Panc1 (cell line): ENCODE results near the gene SMOC2. TPM values are rescaled to one million over a fixed set of nuclear protein-coding genes. Genes with fewer than 3 reads are reported as not detected.

Experiments used
- ATAC-seq: fragments of 200-7000 bp; cut with Tn5 transposase; 2 replicates; pipeline ENCODE4 v1.9.1; 2020; ENCODE audit warnings: mild to moderate bottlenecking, moderate library complexity
- BruUV-seq: library from RNA; stranded (reverse); fragments of 400-500 nt; replicated peaks from 2 replicates; lab custom pipeline; 2021; lab: Mats Ljungman, UMichigan
- CTCF ChIA-PET: fragments of 300-600 bp; sonication (Branson Sonifier 250); formaldehyde crosslinking; loops from one replicate; lab custom pipeline; 2022; ENCODE audit warnings: antibody characterized with exemption; lab: Charles Lee
- POLR2A ChIA-PET: fragments of 300-600 bp; sonication (Branson Sonifier 250); formaldehyde crosslinking; loops from one replicate; lab custom pipeline; 2022; ENCODE audit warnings: antibody characterized with exemption; lab: Charles Lee
- DNase-seq: peaks from one replicate; pipeline ENCODE4 v3.0.0-alpha.2; 2010; ENCODE audit warnings: low read depth, low spot score
- H3K27ac ChIP-seq: 2 replicates; pipeline ENCODE4 v1.5.1; 2011; ENCODE audit warnings: mild to moderate bottlenecking, low read length, inconsistent platforms
- H3K27me3 ChIP-seq: fragments of 200-500 bp; sonication (Bioruptor generic); 2 replicates; pipeline ENCODE4 v1.6.0; 2014; ENCODE audit warnings: low read length, inconsistent platforms; ENCODE audit not compliant: control insufficient read depth, insufficient read depth
- H3K36me3 ChIP-seq: fragments of 200-500 bp; sonication (Bioruptor generic); 2 replicates; pipeline ENCODE4 v1.5.1; 2014; ENCODE audit warnings: inconsistent platforms, mild to moderate bottlenecking, low read length, moderate library complexity; ENCODE audit not compliant: control insufficient read depth, insufficient read depth
- H3K4me1 ChIP-seq: 2 replicates; pipeline ENCODE4 v1.5.1; 2011; ENCODE audit warnings: inconsistent platforms, mild to moderate bottlenecking, low read length, moderate library complexity; ENCODE audit not compliant: control insufficient read depth, insufficient read depth
- H3K4me3 ChIP-seq, 2 experiments: 2 replicates each; pipeline ENCODE4 v1.5.1; 2011 to 2012; ENCODE audit warnings: low read depth in 2 of 2, low read length in 2 of 2, mild to moderate bottlenecking in 2 of 2, inconsistent platforms in 1 of 2, moderate library complexity in 1 of 2
- H3K9me3 ChIP-seq: fragments of 200-500 bp; sonication (Bioruptor generic); 2 replicates; pipeline ENCODE4 v1.5.1; 2014; ENCODE audit warnings: low read depth, mild to moderate bottlenecking, inconsistent platforms, low read length, moderate library complexity; ENCODE audit not compliant: control insufficient read depth, insufficient read depth
- POLR2AphosphoS5 ChIP-seq: IDR thresholded peaks from 2 replicates; pipeline ENCODE4 v1.6.1; 2012; ENCODE audit warnings: mild to moderate bottlenecking, low read depth, low read length, moderate library complexity
- SIN3A ChIP-seq: IDR thresholded peaks from 2 replicates; pipeline ENCODE4 v1.6.1; 2012; ENCODE audit warnings: low read depth, mild to moderate bottlenecking, low read length, moderate library complexity, borderline replicate concordance; ENCODE audit not compliant: insufficient read depth
- TCF7L2 ChIP-seq: IDR thresholded peaks from 2 replicates; pipeline ENCODE4 v1.6.1; 2011; ENCODE audit warnings: mild to moderate bottlenecking, low read depth, low read length, inconsistent platforms
- in situ Hi-C: cut with HindIII; loops from 2 replicates; pipeline ENCODE4 v1.10.0; 2016; ENCODE audit warnings: low sequenced_read_pairs, low pct_unique_long_range_greater_than_20kb
- intact Hi-C: fragments of 100-400 bp; cut with micrococcal nuclease; formaldehyde crosslinking; loops from one replicate; pipeline ENCODE4 v1.10.0; 2022; ENCODE audit not compliant: unreplicated experiment
- total RNA-seq: library from RNA; stranded (reverse); gene quantifications from one replicate; pipeline ENCODE4 v1.2.1, GENCODE V29; 2021; ENCODE audit not compliant: unreplicated experiment
- TF ChIP-seq, protein P1 (sequence below), 2 experiments: IDR thresholded peaks; 2 replicates each; pipeline ENCODE4 v1.6.1; 2011 to 2012; ENCODE audit warnings: low read depth in 2 of 2, control low read depth in 1 of 2, low read length in 1 of 2, mild to moderate bottlenecking in 1 of 2, moderate library complexity in 1 of 2; ENCODE audit not compliant: insufficient read depth in 1 of 2
- TF ChIP-seq, protein P2 (sequence below): fragments of 450-650 bp; IDR thresholded peaks from 2 replicates; pipeline ENCODE4 v1.5.1; 2017; ENCODE audit warnings: mild to moderate bottlenecking

Gene SMOC2
- total RNA-seq, 1 experiment from 2014 or later = 0.13 TPM

DNA sequence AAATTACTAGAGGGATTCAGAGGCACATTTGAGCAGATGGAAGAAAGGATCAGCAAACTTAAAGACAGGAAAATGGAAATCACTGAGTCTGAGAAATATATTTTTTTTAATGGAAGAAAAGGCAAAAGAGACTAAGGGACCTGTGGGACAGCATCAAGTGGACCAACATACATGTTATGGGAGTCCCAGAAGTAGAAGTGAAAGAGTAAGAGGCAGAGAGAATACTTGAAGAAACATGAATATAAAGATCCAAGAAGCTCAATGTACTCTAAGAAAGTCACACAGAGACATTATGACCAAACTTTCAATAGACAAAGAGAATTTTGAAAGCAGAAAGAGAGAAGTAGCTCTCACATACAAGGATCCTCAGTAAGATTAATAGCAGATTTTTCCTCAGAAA, 39.5 kb downstream of the SMOC2 start:
- Histone ChIP-seq H3K36me3 (no peaks in the 10 kb centered on the region), H3K27ac (no peak overlapping the region), H3K9me3 (no peaks in the 10 kb centered on the region), H3K27me3 (peaks cover 47% of the 10 kb centered on the region), H3K4me1 (no peaks in the 10 kb centered on the region), H3K4me3 (no peak overlapping the region)
- BruUV-seq = no TSS peak
- DNase-seq = no peak
- TF ChIP-seq SIN3A (no peak), TCF7L2 (no peak), POLR2AphosphoS5 (no peak)
- TF ChIP-seq, protein P1, sequence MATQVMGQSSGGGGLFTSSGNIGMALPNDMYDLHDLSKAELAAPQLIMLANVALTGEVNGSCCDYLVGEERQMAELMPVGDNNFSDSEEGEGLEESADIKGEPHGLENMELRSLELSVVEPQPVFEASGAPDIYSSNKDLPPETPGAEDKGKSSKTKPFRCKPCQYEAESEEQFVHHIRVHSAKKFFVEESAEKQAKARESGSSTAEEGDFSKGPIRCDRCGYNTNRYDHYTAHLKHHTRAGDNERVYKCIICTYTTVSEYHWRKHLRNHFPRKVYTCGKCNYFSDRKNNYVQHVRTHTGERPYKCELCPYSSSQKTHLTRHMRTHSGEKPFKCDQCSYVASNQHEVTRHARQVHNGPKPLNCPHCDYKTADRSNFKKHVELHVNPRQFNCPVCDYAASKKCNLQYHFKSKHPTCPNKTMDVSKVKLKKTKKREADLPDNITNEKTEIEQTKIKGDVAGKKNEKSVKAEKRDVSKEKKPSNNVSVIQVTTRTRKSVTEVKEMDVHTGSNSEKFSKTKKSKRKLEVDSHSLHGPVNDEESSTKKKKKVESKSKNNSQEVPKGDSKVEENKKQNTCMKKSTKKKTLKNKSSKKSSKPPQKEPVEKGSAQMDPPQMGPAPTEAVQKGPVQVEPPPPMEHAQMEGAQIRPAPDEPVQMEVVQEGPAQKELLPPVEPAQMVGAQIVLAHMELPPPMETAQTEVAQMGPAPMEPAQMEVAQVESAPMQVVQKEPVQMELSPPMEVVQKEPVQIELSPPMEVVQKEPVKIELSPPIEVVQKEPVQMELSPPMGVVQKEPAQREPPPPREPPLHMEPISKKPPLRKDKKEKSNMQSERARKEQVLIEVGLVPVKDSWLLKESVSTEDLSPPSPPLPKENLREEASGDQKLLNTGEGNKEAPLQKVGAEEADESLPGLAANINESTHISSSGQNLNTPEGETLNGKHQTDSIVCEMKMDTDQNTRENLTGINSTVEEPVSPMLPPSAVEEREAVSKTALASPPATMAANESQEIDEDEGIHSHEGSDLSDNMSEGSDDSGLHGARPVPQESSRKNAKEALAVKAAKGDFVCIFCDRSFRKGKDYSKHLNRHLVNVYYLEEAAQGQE (IDR thresholded peaks at IDR 0.05; ENCODE audit: insufficient read depth in 1 of 2, low read depth in 2 of 2, low read length in 1 of 2) = no peak
- TF ChIP-seq, protein P2, sequence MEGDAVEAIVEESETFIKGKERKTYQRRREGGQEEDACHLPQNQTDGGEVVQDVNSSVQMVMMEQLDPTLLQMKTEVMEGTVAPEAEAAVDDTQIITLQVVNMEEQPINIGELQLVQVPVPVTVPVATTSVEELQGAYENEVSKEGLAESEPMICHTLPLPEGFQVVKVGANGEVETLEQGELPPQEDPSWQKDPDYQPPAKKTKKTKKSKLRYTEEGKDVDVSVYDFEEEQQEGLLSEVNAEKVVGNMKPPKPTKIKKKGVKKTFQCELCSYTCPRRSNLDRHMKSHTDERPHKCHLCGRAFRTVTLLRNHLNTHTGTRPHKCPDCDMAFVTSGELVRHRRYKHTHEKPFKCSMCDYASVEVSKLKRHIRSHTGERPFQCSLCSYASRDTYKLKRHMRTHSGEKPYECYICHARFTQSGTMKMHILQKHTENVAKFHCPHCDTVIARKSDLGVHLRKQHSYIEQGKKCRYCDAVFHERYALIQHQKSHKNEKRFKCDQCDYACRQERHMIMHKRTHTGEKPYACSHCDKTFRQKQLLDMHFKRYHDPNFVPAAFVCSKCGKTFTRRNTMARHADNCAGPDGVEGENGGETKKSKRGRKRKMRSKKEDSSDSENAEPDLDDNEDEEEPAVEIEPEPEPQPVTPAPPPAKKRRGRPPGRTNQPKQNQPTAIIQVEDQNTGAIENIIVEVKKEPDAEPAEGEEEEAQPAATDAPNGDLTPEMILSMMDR = no peak
- CTCF ChIA-PET = no interaction called here
- no peak for ATAC-seq
- POLR2A ChIA-PET = no interaction called here
- intact Hi-C loops (no loop called here), in situ Hi-C loops (no loop called here)

DNA sequence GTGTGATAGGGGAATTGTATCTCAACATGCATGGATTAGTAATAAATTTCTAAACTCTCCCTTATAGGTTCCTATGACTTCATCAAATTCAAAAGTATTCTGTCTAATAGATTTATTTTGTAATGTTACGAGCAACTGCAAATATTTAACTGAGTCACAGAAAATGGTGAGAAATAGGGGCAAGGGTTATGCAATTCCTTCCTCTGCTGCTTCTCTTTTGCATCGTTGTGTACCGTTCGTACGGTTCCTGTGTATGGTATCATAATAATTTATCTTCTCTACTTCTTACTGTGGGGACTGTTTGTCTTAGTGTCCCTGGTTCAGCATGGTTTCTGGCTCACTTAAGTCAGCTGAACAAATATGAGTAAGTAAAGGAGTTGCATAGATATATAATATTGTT, 44.8 kb downstream of the SMOC2 start:
- Histone ChIP-seq H3K4me1 (no peaks in the 10 kb centered on the region), H3K36me3 (no peaks in the 10 kb centered on the region), H3K27ac (no peak overlapping the region), H3K27me3 (peaks cover 29% of the 10 kb centered on the region), H3K9me3 (no peaks in the 10 kb centered on the region), H3K4me3 (no peak overlapping the region)
- CTCF ChIA-PET = no interaction called here
- TF ChIP-seq, protein P1 (IDR thresholded peaks at IDR 0.05; ENCODE audit: insufficient read depth in 1 of 2, low read depth in 2 of 2, low read length in 1 of 2) = no peak
- no peak for ATAC-seq
- in situ Hi-C loops (no loop called here), intact Hi-C loops (no loop called here)
- POLR2A ChIA-PET = no interaction called here
- no TSS peak for BruUV-seq
- DNase-seq = no peak
